CD1c-positive myeloid dendritic cell (primary cell): ENCODE data around the gene GNAS.
"Not testable (repeated sequence)": the region's sequence is repeated elsewhere in the genome, so short reads cannot be mapped to it uniquely, and the experiment has no call there.

Experiments
- DNase-seq: peaks from one replicate; pipeline ENCODE4 v3.0.0-alpha.2; 2016; ENCODE audit errors: extremely low spot score

Gene GNAS

DNA sequence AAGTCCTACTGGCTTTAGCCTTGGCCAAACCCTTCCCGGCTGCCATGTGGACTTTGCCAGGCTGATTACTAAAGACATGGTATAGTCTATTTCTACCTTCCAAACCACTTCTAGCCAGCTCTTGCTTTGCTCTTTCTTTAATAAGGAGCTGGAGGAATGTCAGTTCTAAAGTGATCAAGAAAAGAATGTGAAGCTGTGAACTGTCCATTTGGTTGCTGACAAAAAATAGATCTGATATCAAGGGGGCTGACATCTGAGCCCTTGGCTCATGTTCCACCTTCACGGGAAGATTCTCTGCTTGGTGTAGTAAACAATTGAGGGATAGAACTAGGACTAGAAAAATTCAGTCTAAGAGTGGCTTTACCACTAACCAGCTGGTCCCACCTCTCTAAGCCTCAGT, 24.4 kb upstream of the GNAS start:
- no peak for DNase-seq

DNA sequence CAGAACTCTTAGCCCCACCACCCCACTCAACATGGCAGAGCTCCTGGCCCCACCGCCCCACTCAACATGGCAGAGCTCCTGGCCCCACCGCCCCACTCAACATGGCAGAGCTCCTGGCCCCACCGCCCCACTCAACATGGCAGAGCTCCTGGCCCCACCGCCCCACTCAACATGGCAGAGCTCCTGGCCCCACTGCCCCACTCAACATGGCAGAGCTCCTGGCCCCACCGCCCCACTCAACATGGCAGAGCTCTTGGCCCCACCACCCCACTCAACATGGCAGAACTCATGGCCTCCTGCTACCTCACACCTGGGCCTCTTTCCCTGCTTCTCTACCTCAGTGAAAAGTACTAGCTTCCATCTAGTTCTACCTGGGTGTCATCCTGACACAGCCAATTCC, 23.7 kb upstream of the GNAS start:
- DNase-seq = not testable (repeated sequence)

DNA sequence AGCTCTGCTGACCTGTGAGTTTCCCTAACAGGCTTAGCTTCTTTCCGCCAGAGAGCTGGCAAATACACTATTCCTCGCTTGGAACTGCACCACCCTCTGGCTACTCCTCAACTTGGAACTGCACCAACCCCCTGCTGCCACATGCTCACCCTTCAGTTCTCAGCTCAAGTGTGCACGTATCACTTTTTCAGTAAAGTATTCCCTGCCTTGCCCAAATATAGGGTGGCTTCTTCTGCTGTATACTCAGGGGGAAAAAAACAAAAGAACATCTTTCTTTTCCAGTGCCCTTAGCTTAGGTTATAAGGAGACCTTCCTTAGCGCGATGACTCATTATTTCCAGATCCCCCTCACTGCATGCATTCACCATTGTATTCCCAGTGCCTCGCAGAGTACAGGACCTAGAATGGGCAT, 23.0 kb upstream of the GNAS start:
- no peak for DNase-seq

DNA sequence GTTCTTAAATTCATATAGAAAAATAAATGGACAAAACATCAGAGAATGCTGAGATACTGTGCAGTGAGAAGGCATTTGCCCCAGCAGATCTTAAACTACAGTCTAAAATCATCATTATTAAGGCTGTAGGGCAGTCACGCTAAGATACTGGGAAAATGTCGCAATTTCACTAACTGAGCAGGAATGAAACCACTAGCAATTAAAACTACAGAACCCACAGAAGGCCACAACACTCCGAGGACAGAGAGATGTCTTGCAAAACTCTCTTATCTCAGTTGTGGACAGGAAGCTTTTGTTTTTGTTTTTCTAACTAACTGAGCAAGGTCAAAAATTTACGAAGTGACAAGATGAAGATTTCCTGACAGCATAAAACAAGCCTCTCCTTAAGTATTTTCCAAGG, 20.1 kb upstream of the GNAS start:
- DNase-seq = no peak

DNA sequence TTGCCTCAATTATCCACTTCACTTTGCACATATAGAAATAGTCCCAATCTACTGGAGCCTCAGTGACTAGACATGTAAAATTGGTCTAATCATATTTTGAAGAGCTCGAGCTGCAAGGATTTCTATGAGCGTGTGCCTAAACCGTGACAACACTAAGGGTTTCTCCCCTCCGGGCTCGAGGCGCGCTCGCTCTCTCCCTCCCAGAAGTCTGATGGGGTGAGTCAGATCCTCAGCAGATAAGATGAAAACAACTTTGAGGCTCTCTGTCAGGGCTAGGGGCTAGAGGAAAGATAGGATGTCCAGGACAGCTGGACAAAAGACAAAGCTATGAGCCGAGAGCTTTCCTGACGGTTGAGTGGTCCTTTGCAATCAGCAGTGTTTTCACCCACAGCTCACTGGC, 18.6 kb upstream of the GNAS start:
- no peak for DNase-seq

DNA sequence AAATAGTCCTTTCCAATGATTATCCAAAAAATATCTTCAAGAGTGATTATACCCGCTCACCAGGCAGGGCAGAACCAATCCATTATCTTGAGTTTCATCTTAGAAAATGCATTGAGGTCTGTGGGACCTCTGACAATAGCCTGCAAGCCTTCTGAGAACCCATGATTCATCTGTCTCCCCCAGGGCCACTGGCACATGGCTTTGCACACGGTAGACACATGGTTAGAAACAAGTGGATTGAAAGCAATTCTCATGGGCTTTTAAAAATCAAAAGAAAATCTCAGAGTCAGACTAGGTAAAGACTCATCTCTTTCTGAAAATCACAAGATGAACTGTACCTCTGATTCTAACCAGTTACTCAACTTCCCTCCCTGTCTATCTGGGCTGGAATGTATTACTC, 17.3 kb upstream of the GNAS start:
- DNase-seq = no peak

DNA sequence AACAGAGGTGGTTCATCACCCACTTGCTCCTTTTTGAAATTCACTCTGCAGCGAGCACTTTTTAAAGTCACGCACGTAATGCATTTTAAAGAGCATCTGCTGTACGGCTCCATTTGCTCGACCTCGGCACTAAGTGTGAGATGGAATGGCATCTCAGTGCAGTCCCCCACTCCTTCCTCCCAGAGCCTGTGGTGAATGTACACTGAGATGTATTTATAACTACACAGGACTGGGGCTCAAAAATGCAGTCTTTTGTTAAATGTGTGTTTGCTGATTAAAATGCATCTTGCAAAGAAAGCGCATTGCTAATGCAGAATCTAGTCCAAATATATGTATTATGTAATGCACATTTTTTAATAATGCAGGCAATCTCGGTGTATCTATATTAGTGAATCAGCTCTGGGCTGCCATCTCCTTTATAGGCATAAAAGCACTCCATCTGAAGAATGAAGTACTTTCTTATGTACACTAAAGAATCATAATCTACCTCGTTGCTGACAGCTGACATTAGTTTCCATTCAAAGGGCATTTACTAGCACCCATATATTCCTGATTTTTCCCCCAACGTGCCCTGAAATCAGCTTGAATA, 15.8 kb upstream of the GNAS start:
- DNase-seq = no peak

DNA sequence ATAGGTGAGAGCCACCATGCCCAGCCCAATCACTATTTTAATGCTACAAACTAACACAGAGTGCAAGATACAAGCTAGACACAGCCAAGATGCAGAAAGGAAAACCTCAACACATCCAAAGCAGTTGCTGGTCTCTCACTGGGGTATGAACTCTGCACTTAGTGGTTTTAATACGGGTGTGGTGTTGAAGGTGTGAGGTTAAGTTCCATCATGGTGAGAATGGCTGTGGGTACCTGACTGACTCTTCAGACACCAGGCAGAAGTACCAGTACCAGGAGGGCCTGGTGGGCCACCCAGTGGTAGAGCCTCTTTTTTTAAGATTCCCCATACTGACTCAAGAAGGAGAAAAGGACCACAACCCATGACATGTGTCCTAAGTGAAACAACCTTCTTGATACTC, 14.8 kb upstream of the GNAS start:
- DNase-seq = no peak

DNA sequence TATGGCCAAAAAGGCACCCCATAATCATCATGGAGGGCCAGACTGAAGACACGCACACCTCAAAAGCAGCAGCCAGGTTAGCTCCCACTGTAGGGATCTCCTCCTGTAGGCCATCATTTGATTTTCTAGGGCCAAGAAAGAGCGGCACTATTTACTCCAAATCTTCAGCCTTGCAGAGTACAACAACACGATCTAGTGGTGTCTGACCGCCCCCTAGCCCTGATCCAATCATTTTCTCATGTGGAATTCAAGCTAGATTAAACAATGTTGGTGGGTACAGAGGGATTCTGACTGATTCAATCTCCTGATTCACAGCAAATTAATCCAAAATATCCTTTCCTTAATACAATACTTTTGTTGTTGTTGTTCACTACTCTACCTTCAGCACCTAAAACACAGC, 14.3 kb upstream of the GNAS start:
- DNase-seq = no peak

DNA sequence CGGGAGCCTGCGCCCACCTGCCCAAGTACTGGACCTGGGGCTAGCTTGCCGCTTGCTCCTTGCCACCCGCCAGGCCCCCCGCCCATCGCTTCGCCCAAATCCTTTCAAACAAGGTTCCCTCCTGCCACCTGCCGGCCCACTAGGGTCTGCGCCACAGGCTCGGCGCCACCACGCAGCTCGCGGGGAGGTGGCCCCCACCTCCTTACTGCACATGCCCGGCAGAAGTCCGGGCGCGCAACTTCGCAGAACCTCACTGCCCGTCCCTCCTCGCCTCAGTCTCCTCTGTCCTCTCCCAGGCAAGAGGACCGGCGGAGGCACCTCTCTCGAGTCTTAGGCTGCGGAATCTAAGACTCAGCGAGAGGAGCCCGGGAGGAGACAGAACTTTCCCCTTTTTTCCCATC, 13.0 kb upstream of the GNAS start:
- DNase-seq = peak; percentile 12

DNA sequence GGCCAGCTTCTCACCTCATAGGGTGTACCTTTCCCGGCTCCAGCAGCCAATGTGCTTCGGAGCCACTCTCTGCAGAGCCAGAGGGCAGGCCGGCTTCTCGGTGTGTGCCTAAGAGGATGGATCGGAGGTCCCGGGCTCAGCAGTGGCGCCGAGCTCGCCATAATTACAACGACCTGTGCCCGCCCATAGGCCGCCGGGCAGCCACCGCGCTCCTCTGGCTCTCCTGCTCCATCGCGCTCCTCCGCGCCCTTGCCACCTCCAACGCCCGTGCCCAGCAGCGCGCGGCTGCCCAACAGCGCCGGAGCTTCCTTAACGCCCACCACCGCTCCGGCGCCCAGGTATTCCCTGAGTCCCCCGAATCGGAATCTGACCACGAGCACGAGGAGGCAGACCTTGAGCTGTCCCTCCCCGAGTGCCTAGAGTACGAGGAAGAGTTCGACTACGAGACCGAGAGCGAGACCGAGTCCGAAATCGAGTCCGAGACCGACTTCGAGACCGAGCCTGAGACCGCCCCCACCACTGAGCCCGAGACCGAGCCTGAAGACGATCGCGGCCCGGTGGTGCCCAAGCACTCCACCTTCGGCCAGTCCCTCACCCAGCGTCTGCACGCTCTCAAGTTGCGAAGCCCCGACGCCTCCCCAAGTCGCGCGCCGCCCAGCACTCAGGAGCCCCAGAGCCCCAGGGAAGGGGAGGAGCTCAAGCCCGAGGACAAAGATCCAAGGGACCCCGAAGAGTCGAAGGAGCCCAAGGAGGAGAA, 12.3 kb upstream of the GNAS start:
- DNase-seq = no peak

DNA sequence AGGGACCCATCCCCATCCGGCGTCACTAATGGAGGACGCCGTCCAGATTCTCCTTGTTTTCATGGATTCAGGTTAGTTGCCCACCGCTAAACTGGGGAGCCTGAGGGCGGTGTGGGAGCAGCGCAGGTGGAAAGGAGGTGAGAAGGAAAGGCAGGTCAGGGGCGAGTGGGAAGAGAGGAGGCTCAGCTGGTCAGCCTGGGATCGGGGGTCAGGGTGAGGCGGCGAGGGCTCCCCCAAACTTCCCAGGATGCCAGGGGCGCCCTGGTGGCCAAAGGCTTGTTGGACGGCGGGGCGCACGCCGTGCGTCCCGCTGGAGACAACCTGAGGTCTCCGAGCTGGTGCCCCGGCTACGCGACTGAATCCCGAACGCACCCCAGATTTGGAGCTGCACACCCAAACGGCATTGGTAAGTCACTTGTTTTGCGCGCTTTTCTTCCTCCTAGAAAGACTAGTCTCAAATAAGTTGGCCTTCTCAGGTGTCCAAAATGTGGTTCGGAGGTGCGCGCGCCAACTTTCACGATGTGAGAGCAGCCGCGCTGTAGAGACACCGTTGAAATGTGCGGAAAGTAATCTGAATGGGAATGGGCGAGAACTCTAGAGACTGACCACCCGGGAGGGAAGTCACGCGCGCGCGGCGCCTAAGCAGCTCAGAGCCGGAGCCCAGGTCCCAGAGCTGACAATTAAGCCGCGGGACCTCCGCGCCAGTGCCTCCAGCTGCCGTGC, 11.5 kb upstream of the GNAS start:
- no peak for DNase-seq

DNA sequence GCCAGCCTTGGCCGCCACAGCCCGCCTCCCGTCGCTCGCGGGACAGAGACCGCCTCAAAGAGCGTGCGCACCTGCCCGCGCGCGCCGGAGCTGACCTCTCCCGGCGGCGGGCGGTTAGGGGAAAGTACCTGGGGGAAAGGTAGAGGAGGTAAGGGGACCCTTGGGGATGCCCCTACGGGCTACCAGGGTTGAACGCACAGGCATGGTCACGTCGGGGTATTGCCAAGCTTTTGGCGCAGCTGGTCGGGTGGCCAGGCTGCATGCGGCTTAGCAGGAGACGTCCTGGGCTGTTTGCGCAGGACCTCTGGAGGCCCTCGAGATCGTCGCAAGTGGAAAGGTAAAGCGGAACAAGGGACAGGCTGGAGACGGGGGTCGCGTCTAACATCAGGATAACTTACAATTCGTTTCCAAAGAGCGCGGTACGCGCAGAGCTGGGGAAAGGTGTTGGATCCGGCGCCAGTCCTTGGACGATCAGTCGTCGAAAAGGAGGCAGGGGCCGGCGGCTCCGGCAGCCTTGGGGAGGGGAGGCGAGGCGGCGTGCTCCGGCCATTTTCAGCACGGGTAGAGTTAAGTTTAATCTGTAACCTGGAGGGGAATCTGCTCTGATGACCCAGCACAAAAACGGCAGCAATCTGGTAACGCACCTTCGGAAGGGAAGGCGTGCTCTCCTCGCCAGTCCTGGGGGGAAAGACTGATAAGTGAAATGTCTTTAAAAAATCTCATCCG, 10.8 kb upstream of the GNAS start:
- no peak for DNase-seq

DNA sequence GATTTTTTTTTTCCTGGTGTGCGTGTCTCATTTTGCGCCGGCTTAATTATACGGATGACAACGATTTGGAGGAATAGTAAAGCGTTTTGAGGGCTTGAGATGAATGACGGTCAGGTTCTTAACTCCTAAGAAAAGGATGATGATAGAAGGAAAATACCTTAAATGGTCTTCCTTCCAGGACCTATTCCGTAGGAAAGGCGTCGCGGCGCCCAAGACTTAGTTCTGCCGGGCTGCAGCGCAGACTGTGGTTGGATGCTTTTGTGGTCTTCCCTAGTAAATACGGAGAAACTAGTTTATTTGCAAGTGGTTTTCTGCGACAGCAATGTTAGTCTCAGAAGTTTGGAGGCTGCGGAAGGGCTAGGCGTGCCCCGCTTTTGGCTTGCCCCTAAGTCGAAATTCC, 10.2 kb upstream of the GNAS start:
- DNase-seq = no peak

DNA sequence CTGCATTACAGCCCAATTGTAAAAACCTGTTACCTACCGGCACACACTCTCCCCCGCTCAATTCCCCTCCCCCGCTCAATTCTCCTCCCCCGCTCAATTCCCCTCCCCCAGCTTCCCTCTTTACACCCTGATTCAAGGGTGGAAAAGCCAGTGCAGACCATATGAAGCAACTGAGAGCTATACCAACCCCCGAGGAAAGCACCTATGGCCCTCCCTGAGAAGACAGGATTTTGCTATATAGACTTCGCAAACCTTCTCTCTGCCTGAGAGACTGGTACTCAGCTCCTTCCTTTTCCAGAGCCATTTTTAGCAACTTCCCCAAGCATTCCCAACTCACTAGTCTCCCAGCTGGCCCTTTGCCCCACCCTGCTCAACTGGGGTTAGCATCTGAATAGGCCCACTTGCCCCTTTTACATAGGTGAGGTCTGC, 9.4 kb upstream of the GNAS start:
- DNase-seq = no peak

DNA sequence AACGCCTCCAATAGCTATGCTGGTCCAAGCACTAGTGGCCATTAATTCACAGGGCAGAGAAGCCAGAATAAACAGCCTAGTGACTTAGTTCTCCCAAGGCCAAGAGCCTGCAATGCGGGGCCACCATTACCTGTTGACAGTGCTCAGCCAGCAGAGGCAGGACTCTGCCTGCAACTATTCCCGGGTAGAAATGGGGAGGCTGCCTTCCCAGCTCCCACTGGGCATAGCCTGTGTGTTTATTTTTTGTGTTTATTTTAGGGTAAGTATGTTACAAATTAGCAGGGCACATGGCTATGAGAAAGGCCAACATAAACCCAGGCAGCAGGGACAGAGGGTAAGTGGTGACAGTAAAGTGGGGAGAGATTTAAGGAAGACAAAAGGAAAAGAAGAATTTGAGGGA, 6.8 kb upstream of the GNAS start:
- DNase-seq = no peak

DNA sequence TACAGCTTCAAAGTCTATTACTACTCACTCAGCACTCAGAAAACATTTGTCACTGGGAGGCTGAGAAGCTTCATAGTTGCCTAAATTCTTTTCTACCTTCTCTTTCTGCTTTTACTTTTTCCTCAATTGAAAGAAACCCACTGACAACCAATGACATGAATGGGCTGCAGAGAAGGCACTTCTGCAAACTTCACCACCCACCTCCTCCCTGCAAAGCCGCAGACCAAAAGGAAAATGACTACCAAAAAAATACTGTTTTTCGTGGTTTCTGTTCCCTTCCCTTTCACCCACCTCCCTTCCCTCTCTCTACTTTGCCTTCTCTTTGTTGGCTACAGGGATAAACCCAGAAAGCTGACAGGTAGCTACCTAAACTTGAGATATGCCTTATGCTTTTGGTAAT, 5.1 kb upstream of the GNAS start:
- peak; percentile 63 for DNase-seq

DNA sequence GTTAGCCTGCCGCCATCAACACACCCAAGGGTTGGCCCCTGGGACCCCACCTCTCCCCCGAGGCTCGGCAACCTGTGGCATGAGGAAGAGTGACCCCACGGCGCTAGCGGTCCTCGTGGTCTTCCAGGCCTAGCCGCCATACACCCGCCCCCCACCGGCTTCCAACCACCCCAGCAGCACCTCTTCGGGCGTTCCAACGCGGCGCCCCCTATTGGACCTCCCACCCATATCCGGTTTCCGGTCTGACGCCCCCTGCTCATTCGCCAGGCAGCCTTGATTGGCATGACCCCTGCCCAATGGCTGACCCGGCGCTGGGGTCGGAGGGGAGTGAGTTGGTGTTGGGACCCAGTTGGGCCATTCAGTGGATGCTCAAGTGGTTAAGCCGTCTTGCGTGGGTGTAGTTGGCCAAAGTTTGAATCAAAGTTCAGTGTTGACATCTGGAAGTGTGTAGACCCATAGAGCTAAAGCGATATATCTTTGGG, 1.8 kb upstream of the GNAS start, which contains the start of gene GNAS-AS1:
Gene GNAS-AS1 (minus strand): TSS at position 210 of the 482 bp plus-strand sequence.
- DNase-seq = peak; percentile 37

DNA sequence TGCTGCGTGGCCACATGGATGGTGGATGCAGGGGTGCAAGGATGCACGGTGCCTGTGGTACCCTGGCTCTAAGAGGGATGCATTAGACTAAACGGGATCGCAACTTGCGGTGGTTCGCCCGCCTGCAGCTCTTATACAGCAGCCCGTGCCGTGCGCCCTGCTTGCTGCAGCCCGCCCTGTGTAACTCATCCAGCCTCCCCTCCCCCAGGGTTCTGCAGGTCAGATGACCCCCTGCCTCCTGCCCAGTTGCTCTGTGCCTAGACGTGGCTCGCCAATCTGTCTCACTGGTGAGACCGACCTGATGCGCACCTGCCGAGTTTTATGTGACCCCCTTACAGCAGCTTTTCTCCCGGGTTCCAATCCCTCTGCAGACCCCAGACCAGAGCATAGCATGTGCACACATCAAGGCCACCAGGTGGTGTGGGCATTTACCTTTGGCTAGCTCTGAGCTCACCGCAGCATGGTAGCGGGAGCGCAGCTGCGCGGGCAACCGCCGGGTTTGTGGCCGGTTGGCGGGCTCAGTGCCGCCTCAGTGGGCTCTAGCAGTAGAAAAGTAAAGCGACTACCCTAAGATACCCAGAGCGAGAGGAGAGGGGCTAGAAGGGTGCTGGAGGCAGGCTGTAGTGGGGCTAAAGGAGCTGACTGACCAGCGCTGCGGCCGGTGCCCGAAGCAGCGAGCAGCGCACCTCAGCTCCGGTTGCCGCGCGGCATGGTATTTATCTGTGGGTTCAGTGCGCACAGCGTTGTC, 1.1 kb upstream of the GNAS start:
- no peak for DNase-seq

DNA sequence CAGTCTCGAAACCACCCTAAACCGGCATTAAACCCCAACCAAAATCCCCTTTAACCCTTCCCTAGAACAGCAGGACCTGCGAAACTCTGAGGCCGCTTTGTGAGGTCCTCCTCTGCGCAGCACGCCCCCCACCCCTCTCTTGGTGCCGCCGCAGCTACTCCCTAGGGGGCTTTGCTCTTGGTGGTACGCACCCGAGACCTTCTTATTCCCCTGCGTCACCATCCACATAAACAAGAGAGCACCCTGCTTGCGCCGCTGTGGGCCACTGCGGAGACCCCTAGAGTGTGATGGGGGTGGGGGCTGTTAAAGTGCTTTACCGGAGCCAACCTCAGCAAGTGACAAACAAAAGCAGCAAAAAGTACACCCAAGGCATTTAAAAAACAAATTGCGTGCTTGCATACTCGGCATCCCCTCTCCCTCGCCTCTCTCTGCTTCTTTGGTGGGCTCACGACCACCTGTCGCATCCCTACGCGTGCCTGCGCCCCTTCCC, 502 bp upstream of the GNAS start:
- DNase-seq = no peak

DNA sequence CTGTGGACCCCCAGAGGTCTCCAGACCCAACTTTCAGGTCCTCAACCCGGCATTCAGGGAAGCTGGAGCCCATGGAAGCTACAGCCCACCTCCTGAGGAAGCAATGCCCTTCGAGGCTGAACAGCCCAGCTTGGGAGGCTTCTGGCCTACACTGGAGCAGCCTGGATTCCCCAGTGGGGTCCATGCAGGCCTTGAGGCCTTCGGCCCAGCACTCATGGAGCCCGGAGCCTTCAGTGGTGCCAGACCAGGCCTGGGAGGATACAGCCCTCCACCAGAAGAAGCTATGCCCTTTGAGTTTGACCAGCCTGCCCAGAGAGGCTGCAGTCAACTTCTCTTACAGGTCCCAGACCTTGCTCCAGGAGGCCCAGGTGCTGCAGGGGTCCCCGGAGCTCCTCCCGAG, 950 bp downstream of the GNAS start:
- DNase-seq = no peak
